ENCODE measurements around the gene INSIG2.

Gene INSIG2

DNA sequence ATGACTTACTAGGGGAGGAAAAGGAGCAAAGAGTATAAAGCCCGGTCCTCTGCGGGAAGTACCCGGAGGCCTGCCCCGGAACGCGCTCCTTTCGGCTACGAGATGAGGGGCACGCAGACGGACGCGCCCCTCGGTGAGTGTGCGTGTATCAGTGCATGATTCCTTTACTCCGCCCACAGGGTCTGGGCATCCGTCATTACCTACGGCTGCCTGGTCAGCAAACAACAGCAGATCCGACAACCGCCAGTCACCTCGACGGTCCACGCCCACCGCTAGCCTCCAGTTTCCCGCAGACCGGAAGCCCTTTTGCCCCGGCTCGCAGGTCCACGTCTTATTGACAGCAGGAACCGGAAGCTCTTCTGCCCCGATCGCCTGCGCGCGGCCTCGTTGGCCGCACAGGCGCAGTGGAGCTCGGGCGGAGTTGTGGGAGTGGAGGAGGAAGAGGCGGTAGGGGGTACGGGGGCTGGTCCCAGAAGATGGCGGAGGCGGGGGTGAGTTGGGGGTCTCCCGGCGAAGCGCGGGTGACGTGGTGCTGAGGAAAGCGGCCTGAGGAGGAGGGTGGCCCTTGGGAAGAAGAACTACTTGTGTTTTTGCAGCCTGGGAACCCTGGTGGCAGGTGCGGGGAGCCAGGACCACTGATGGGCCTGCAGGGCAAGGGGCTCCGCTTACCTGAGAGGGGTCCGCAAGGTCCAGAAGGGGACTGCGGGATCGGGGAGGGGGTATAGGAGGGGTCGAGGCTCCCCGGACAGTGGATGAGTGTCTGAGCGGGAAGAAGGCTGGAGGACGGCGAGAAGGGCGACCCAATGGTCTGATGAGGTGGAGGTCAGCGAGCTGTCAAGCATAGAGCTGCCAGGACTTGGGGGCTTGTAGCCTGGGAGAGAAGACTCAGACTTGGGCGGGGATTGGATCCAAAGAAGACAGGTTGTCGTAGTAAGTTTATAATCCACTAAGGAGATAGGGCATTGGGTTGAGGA is at the start of gene INSIG2:
INSIG2 (plus strand) TSS at position 421 of the 974 bp plus-strand sequence. CDS start 8,086 bp downstream, outside the sequence.
- in situ Hi-C loops (cut with MboI; ENCODE audit: low sequenced_read_pairs) = no loop called here

DNA sequence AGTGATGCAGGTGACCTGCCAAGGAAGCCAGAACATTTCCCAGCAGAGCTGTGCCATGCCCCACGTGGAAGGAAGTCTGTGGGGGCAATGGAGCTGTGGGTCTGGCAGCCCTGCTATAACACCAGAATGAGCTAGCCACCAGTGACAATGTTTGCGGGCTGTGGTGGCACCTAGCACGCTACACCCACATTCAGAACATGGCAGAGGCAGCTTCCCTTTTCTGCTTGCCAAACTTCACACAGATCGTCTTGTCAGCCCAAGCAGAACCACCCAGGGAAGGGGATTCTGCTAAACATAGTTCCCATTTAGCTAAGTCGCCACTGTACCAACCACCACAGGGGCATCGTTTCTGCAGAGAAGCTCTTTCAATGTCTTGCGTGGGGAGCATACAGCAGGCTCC is 47.4 kb upstream of the INSIG2 start:
- in situ Hi-C loops (cut with MboI; ENCODE audit: low sequenced_read_pairs) = no loop called here

DNA sequence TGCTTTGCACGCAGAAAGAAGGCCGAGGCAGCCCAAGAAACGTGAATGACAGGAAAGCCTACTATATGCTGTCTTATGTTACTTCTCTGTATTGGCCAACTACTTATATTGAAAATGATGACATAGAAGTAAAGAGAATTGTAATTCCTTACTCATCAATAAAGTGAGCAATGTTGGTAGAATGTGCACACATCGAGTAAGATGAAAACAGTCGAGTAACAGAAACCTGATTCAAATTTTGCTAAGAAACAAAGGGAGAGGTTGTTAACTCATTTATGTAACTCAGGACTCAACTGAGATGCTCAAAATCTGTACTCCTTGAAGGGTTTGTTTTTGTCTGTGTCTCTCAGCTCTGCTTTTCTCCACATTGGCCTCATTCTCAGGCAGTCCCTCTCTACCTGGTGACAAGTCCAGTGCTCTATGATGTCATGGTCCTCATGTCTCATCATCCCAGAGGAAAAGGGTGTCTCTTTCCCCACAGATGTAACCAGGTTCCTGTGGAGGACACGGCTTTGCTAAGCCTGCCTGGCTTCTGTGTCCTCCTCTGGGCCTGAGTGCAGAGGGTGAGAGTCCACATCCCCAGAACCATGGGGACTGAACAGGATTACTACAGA is 44.1 kb upstream of the INSIG2 start:
- in situ Hi-C loops (cut with MboI; ENCODE audit: low sequenced_read_pairs) = no loop called here

DNA sequence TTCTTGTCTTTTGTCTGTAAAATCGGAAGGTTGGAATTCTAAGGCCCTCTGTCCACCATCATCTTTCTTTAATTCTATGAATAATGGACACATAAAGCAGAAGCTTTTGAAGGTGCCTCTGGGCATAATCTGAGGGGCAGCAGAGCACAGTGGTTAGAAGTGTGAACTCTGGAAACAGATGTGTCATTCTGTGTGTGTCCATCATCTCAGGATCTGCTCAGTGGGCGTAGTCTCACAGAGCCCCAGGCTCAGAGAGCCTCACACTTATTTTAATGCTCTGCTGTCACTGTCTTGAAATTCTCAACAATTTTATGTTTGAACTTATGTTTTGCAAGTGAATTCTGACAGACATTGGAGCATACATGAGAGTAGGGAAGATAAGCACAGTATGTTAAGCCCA is 43.4 kb upstream of the INSIG2 start:
- in situ Hi-C loops (cut with MboI; ENCODE audit: low sequenced_read_pairs) = no loop called here

DNA sequence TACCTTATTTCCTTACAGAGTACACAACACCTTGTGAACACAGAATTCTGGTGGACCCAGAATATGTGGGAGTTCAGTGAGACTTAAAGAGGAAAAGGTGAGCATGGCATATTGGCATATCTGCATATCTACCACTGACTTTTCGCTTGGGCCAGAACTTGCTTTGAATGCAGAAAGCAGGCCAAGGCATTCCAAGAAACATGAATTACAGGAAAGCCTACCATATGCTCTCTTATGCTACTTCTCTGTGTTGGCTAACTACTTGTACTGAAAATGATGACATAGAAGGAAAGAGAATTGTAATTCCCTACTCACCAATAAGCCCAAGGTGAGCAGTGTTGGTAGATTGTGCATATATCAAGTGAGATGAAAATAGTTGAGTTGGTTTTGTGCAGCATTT is 43.0 kb upstream of the INSIG2 start:
- in situ Hi-C loops (cut with MboI; ENCODE audit: low sequenced_read_pairs) = no loop called here

DNA sequence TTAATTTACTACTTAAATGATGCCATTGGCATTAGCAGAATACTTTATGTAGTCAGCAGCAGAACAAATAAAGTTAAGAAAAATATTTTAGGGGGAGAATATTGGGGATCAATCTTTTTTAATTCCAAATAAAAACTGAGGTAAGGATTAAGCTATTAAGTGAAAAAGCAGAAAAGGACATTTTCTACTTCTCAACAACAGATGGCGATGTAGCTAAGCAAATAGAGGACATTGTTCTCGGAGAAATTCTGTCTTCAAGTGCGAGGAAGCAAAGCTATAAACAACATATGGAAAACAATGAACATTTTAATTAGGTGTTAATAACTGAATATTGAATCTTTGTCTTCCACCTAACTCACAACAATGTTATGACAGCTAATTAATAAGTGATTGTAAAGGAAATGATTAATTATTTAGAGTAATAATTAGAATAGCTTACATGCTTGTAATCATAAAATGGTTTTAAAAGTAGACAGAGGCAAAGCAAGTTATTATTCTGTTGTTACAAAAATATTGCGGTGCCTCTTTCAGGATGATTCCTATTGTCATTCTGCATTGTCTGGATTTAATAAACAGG is 41.5 kb upstream of the INSIG2 start:
- in situ Hi-C loops (cut with MboI; ENCODE audit: low sequenced_read_pairs) = no loop called here

DNA sequence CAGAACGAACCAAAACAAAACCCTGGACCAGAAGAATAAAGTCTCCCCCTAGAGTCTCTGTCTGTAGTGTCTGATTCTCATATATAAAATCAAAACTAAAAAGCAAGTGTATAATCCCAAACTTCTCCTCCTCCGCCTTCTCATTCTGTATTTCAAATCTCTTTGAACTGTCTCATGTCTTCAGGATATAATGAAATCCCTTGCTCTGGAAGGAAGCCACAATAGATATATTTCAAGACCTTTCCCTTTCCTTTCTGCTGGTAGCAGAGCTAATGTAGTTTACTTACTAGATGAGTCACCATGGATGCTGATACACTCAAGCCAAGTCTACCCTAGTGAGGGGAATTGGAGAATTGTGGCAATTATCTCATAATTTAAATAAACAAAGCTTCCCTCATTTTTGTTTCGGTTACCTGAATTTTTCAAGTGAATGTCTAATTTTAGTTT is 40.9 kb upstream of the INSIG2 start:
- in situ Hi-C loops (cut with MboI; ENCODE audit: low sequenced_read_pairs) = no loop called here

DNA sequence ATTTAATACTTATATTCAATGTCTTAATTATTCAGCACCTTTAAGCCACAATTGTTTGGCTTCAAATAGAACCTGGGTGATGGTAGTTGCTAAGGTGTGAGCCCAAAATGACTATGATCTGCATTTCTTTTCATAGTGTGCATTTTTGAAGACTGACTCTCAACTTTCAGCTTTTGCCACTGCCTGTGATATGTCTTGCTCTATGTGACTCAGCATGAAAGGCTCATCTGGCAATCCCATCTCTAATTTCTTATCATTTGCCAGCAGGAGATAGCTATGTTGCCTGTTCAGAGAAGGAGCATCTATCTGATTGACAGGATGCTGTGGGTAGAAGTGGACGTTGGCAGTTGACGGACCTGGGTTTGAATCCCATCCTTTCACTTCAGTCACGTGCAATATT is 39.9 kb upstream of the INSIG2 start:
- in situ Hi-C loops (cut with MboI; ENCODE audit: low sequenced_read_pairs) = no loop called here

DNA sequence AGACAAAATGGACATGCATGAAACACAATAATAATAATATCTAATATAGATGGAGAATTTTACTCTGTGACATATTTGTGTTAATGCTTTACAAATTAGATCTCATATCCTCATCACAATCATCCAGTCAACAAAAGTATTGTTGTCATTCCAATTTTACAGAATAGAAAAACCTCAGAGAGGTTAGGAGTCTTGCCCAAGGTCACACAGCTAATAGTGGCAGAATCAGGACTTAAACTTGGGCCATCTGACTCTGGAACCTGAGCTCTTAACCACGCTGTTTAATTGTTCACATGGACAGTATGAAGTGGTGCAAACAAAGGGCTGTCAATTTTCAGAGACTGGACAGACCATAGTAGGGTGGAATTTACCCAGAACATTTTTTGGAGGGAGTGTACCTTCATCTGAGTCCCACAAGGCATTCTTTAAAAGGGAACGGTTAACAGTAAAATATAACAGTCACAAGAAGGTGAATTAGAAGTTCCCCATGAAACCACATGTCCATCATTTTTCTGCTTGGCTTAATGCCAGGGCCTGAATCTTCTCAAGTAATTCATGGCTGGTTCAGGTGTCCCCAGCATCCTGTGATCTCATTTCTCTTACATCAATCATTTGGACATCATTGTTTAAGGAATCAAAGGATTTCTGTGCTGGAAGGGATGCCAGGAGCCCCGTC is 39.0 kb upstream of the INSIG2 start:
- in situ Hi-C loops (cut with MboI; ENCODE audit: low sequenced_read_pairs) = no loop called here

DNA sequence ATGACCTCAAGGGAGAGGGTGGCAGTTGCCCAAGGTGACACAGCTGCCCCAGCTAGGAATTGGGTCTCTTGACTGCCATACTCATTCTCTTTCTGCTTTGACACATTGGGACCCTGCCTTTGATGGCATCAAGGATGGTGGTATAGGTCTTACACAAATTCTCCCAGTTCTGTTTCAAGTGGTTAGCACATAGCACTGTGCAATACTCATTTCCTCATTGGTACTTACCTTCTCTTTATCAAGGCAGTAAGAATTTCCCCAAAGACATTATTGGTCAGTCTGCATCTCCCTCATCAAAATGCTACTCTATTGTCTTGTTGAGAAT is 38.5 kb upstream of the INSIG2 start:
- in situ Hi-C loops (cut with MboI; ENCODE audit: low sequenced_read_pairs) = no loop called here

DNA sequence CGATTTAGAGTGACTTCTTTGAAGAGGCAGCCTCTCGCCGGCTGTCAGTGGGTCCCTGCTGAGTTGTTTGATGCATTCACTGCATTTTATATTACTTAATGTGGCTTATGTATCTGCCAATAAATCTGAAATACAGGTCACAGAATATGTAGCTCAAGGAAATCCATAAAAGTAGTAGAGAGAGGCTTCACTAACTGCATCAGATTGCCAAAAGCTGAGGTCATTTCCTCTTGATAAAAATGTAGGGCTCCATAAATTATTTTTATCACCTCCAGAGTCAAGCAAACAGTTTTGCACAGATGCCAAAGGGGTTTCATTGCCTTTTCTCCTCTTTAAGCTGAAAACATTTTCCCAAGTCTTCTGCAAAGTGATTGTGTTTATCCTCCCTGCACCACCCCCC is 37.9 kb upstream of the INSIG2 start:
- in situ Hi-C loops (cut with MboI; ENCODE audit: low sequenced_read_pairs) = no loop called here

DNA sequence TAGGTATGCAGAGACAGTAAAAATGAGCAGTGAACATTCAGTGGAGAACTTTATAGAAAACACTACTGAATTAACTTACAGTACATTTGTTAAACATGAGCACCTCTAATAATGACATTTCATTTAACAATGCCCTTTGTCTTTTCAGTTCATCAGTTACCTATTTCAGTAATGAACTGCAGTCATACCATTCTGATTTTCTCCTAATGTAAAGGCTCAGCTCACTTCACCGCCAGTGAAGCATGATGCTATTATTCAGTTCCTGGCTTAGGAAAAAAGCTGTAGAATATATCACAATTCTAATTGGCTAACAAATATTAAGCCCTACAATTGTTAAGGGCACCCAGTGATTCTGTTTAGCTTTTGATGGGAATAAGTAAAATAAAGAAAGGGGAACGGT is 37.3 kb upstream of the INSIG2 start:
- in situ Hi-C loops (cut with MboI; ENCODE audit: low sequenced_read_pairs) = no loop called here

DNA sequence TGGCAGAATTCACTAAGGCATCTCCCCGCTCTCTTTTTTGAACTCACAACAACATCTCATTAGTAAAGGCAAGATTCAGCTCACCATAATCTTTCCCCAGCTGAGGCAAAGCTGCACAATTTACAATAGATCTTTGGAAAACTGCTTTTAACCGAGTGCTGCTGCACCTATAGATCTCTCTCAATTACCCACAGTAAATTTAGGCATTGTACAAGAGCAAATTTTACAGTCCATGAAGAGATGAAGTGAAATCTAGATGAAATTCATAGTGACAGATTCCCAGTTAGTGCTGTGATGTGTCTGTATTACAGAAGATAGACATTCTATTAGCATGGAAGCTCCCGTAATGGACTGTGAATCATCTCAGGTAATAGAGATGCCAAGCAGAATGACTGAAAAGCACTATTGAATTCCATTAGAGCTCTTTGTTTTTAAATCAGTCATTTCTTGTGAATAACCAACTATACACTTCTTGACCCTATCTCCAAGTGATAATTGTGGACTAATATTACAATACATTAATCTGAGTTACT is 36.4 kb upstream of the INSIG2 start:
- in situ Hi-C loops (cut with MboI; ENCODE audit: low sequenced_read_pairs) = no loop called here

DNA sequence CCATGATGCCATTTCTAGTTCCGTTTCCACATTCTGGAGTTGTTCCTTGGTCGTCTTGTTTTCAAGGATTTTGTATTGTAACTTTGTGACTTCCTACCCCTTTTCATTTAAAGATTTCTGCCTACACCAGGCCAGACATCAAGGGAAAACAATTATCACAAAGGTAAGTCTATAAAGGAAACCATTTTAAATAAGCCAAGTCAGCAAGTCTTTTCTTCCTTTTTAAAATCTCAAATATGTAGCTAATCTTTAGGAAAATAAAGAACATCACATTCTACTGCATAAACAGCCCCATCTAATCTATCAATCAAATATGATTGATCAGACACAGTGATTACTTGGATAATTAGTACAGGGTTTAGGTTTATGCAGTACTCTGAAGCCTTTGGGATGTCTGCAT is 35.8 kb upstream of the INSIG2 start:
- in situ Hi-C loops (cut with MboI; ENCODE audit: low sequenced_read_pairs) = no loop called here

DNA sequence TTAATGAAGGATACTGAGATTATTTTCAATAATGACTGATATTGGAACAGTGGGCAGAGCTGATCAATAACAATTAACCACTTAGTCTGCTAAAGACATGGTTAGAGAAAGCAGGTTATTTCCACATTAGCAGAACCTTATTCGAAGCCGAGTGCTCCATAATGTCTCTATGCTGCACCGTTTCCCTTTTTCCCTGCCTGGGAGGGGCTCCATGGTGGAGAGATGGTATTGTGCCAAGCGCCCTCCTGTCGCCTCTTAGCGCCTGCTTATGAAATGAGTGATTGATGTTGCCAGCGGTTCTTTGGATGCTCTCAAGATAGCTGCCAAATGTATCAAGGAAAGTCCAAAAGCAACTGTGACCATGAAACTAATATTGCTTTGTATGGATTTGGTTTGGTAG is 34.6 kb upstream of the INSIG2 start:
- in situ Hi-C loops (cut with MboI; ENCODE audit: low sequenced_read_pairs) = no loop called here

DNA sequence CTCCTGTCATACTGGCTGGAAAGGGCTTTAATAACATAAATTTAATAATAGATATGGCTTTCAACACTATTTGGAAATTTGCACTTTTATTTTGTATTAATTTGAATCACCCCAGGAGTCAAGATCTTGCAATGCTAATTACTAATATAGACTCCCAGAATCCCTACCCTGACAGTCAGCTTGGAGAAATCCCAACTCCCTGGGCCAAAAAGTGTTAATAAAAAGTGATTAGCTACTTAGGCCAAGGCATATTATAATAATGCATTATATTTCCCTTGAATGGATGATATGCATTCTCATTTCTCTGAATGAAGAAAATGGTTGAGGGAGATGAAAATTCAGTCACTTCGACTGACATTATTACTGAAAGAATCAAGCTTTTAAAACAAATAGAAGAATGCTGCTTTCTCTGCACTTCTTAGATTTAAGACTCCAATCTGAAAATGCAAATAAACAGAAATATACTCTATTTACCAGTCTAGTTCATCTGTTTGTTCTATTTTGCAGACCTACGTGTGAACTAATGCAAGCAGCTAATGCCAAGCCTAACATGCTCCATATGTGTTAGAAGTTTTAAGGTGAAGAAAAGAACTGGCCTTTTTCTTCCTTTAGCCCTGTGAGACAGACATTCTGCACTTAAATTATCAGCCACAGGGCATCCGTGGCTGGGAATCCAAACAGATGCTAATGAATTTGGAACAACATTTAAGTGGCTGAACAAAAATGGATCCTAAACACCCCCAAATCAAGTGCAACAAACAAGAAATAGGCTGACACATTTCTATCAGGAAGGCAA is 33.9 kb upstream of the INSIG2 start:
- in situ Hi-C loops (cut with MboI; ENCODE audit: low sequenced_read_pairs) = no loop called here

DNA sequence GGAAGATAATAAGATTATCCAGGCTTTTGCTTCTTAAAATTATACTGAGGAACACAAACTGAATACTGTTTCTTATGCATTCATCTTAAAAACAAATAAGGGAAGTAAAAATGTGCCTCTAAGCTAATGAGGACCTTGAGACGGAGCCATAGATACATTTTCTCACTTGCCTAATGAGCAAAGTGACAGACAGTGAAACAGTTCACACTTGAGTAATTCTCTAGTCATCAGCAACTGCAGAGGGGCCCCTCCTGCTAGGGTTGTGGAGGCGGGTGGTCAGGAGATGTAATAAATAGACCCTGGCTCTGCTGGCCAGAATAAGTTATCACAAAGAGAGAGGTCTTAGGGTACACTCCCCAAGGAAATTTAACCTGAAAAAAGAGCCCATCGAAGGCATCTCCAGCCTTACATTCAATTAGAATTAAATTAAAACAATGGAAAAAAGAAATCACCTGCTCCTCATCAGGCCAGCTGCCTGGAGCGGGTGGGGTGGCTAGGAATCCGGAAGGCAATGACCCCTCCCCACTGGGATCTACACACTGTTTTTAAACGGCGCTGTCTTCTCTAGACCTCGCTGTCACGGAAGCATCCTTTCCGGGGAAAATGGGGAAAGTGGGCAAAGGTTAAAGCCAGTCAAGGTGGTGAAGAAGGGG is 32.6 kb upstream of the INSIG2 start:
- in situ Hi-C loops (cut with MboI; ENCODE audit: low sequenced_read_pairs) = no loop called here

DNA sequence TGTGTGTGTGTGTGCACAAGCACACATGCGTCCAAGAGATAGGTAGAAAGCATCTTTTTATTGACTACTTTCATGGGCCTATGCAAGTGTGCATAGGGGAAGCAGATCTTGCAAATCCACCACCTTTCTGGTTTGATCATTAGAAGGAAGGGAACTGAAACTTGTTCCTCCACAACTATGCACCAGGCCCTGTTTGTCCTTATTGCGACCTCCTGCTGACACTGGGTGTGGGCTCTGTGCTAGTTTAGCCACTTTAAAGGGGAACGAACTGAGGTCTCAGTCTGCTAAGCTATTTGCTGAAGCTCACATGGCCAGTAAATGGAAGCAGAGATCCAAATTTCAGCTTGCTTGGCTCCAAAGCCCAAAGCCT is 32.1 kb upstream of the INSIG2 start:
- in situ Hi-C loops (cut with MboI; ENCODE audit: low sequenced_read_pairs) = no loop called here

DNA sequence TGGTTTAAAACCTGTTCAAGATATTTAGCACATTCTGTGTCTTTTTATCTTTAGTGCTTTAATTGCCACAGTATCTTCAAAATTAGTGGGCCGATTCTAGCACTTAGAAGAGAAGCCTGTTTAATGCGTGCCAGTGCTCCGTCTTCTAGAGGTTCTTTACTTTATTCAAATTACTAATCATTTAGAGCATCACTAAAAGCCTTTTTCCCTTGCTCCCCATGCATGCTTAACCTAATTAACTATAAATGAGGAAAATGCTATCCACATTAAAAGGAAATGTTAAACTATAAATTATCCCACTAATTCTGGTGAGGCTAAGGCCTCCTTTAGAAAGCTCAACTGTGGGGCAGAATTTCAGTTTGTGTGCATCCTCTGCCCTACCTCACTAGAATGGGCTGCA is 31.5 kb upstream of the INSIG2 start:
- in situ Hi-C loops (cut with MboI; ENCODE audit: low sequenced_read_pairs) = no loop called here

DNA sequence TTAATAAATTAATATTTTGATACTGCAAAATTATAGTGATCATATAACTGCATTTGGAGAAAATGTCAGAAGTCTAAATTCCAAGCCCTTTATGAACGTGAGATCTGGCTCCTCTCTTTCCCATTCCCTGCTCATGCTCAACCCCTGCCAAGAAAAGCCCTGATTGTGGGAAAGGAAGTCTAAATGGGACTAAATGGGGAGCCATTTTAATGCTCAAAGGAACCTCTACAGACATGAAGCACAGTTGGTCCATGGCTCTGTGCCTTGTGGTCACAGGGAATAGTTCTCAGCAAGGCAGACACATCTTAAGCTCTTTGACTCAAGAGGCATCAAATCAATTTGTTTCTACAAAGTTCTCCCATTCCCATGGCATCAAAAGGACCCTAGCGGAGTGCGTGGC is 29.3 kb upstream of the INSIG2 start:
- in situ Hi-C loops (cut with MboI; ENCODE audit: low sequenced_read_pairs) = no loop called here

Measured in HL-60/S4 (cell line).